K562 (cell line): ENCODE data around the gene C7. TPM values are rescaled to one million over a fixed set of nuclear protein-coding genes. Genes with fewer than 3 reads are reported as not detected.
A peak's percentile ranks its signal among the peaks of the same experiment; 100 is the strongest.
"Not testable (repeated sequence)": the region's sequence is repeated elsewhere in the genome, so short reads cannot be mapped to it uniquely, and the experiment has no call there.

ENCODE experiments used
- ATAC-seq: fragments of 200-7000 bp; cut with Tn5 transposase; 3 replicates; pipeline ENCODE4 v1.9.1; 2020; ENCODE audit warnings: moderate library complexity
- BruUV-seq: library from RNA; stranded (reverse); fragments of 400-500 nt; replicated peaks from 2 replicates; lab custom pipeline; 2021; lab: Mats Ljungman, UMichigan
- CTCF ChIA-PET: fragments of 300-600 bp; formaldehyde crosslinking; extraction: SDS; loops from one replicate; lab custom pipeline; 2021; ENCODE audit warnings: low intra/inter-chr PET ratio; lab: Yijun Ruan, JAX
- POLR2A ChIA-PET: fragments of 300-600, 350-650 bp; sonication (Branson Sonifier 250); formaldehyde crosslinking; extraction: SDS; loops from one replicate; lab custom pipeline; 2021; ENCODE audit warnings: antibody characterized with exemption, inconsistent platforms; lab: Yijun Ruan, JAX
- DNase-seq, 4 experiments: peaks; one replicate each; pipeline versions ENCODE4 v3.0.0 to v3.0.0-alpha.2; 2011 to 2018; ENCODE audit warnings: low spot score in 3 of 4, mixed read lengths in 3 of 4; ENCODE audit errors: extremely low read depth in 1 of 4
- FAIRE-seq: peaks from 2 replicates; lab custom pipeline; 2011; peaks lifted over from hg19 to GRCh38; lab: Jason Lieb, UNC
- H2AFZ ChIP-seq: 2 replicates; pipeline ENCODE4 v1.6.0; 2011; ENCODE audit warnings: low read depth, low read length, control low read depth, inconsistent platforms
- H3K27ac ChIP-seq: fragments of 200-600 bp; 3 replicates; pipeline ENCODE4 v1.8.0; 2011; ENCODE audit warnings: low read depth, mild to moderate bottlenecking, control low read depth, inconsistent platforms, low read length, moderate library complexity, mixed read lengths; ENCODE audit errors: extremely low read depth
- H3K27me3 ChIP-seq, 2 experiments: fragments of 300-600 bp in 1 of 2; 2 replicates in 1 of 2; 3 replicates in 1 of 2; pipeline versions ENCODE4 v1.6.0 to v1.8.0; 2011; ENCODE audit warnings: inconsistent platforms in 2 of 2, low read length in 2 of 2, mild to moderate bottlenecking in 1 of 2, mixed read lengths in 1 of 2, moderate library complexity in 1 of 2; ENCODE audit not compliant: control insufficient read depth in 2 of 2, insufficient read depth in 2 of 2
- H3K36me3 ChIP-seq: fragments of 300-600 bp; 3 replicates; pipeline ENCODE4 v1.8.0; 2011; ENCODE audit warnings: mild to moderate bottlenecking, low read length, inconsistent platforms; ENCODE audit not compliant: control insufficient read depth, insufficient read depth
- H3K4me1 ChIP-seq, 2 experiments: fragments of 200-600 bp in 1 of 2; replicated peaks in 1 of 2; 2 replicates in 1 of 2; 3 replicates in 1 of 2; pipeline versions ENCODE4 v1.5.1 to v1.8.0; 2011; ENCODE audit warnings: inconsistent platforms in 2 of 2, low read length in 2 of 2, mild to moderate bottlenecking in 1 of 2, mixed read lengths in 1 of 2, moderate library complexity in 1 of 2; ENCODE audit not compliant: control insufficient read depth in 2 of 2, insufficient read depth in 2 of 2
- H3K4me2 ChIP-seq: 2 replicates; pipeline ENCODE4 v1.6.1; 2011; ENCODE audit warnings: low read length, control low read depth, inconsistent platforms, mixed read lengths; ENCODE audit not compliant: insufficient read depth
- H3K4me3 ChIP-seq: fragments of 200-600 bp; sonication (generic), shearing (Covaris generic); 2 replicates; pipeline ENCODE4 v1.5.1; 2016; ENCODE audit warnings: control low read depth, inconsistent platforms
- H3K79me2 ChIP-seq: fragments of 200-600 bp; 3 replicates; pipeline ENCODE4 v1.8.0; 2011; ENCODE audit warnings: low read length, inconsistent platforms; ENCODE audit not compliant: control insufficient read depth, insufficient read depth
- H3K9ac ChIP-seq, 2 experiments: 2 replicates each; pipeline versions ENCODE4 v1.6.0 to v1.6.1; 2011; ENCODE audit warnings: low read depth in 2 of 2, low read length in 2 of 2, control low read depth in 1 of 2, inconsistent platforms in 1 of 2, mild to moderate bottlenecking in 1 of 2, mixed read lengths in 1 of 2; ENCODE audit not compliant: insufficient read depth in 1 of 2
- H3K9me1 ChIP-seq: one replicate; pipeline ENCODE4 v1.6.0; 2011; ENCODE audit warnings: inconsistent platforms, mild to moderate bottlenecking, low read length, moderate library complexity; ENCODE audit not compliant: control insufficient read depth, insufficient read depth
- H3K9me3 ChIP-seq: replicated peaks from 2 replicates; pipeline ENCODE4 v1.5.1; 2011; ENCODE audit warnings: low read depth, low read length, inconsistent platforms; ENCODE audit not compliant: control insufficient read depth, insufficient read depth
- H4K20me1 ChIP-seq: replicated peaks from 2 replicates; pipeline ENCODE4 v1.6.1; 2011; ENCODE audit warnings: low read length, inconsistent platforms, mixed read lengths; ENCODE audit not compliant: control insufficient read depth, insufficient read depth
- CBX3 ChIP-seq, 2 experiments: IDR thresholded peaks; 1 replicate in 1 of 2; 2 replicates in 1 of 2; pipeline ENCODE4 v1.6.1; 2012; ENCODE audit warnings: inconsistent platforms in 2 of 2, low read length in 2 of 2, borderline replicate concordance in 1 of 2, control low read depth in 1 of 2
- EWSR1 ChIP-seq: fragments of 450-650 bp; IDR thresholded peaks from 2 replicates; pipeline ENCODE4 v1.6.1; 2018; ENCODE audit warnings: borderline replicate concordance, mild to moderate bottlenecking, low read depth, moderate library complexity; ENCODE audit not compliant: partially characterized antibody
- FOXJ3 ChIP-seq: sonication (generic); formaldehyde crosslinking; IDR thresholded peaks from 2 replicates; pipeline ENCODE4 v1.4.0; 2020; ENCODE audit warnings: mild to moderate bottlenecking, missing genetic modification reagents
- JUN ChIP-seq, 2 experiments: sonication (generic) in 1 of 2; formaldehyde crosslinking in 1 of 2; IDR thresholded peaks; 2 replicates each; pipeline versions ENCODE4 v1.6.1 to v1.8.0; 2012 to 2022; ENCODE audit warnings: borderline replicate concordance in 2 of 2, mild to moderate bottlenecking in 2 of 2, improper control_type of control experiment in 1 of 2, low read depth in 1 of 2, low read length in 1 of 2, missing genetic modification reagents in 1 of 2
- NFYB ChIP-seq: IDR thresholded peaks from 2 replicates; pipeline ENCODE4 v1.6.1; 2011; ENCODE audit warnings: mild to moderate bottlenecking, moderate library complexity; ENCODE audit not compliant: insufficient read length; ENCODE audit errors: extremely low read depth
- SPI1 ChIP-seq: IDR thresholded peaks from 2 replicates; pipeline ENCODE4 v1.6.1; 2011; ENCODE audit warnings: low read depth, low read length, control low read depth, borderline replicate concordance
- WGBS: fragments of 100-300 bp; shearing (Covaris generic); methylation state at CpG from one replicate; pipeline ENCODE4 v1.1.6; 2016; ENCODE audit warnings: low coverage, mixed read lengths; ENCODE audit not compliant: insufficient coverage; ENCODE audit errors: missing lambda C conversion rate; 5-methylcytosine and 5-hydroxymethylcytosine counted together
- in situ Hi-C: fragments of 300-500 bp; cut with MboI; formaldehyde crosslinking; loops from 4 replicates; pipeline ENCODE4 v1.15.0; 2018; ENCODE audit warnings: inconsistent platforms, mixed read lengths
- intact Hi-C: fragments of 100-400 bp; cut with micrococcal nuclease; formaldehyde crosslinking; loops from 2 replicates; pipeline ENCODE4 v1.14.2; 2022
- polyA plus RNA-seq, 8 experiments: library from polyadenylated mRNA; depleted of rRNA in 4 of 8; stranded (reverse) in 5 of 8; unstranded in 3 of 8; fragments of >200 nt; fragmentation: Nextera tagmentation in 2 of 8; fragmentation: Illumina TruSeq in 1 of 8; extraction: Ambion mirVana in 2 of 8; extraction: Trizol in 1 of 8; gene quantifications; 2 replicates each; pipeline versions ENCODE4 v1.2.1 to v1.2.3, GENCODE V29; 2011 to 2014; ENCODE audit warnings: inconsistent platforms in 1 of 8, missing spikeins in 1 of 8
- total RNA-seq, 7 experiments: library from RNA; depleted of rRNA in 6 of 7; stranded (reverse); fragments of >200 nt in 6 of 7; fragmentation: Illumina TruSeq in 2 of 7; extraction: Trizol in 2 of 7; gene quantifications; 2 replicates each; pipeline versions ENCODE4 v1.2.1 to v1.2.3, GENCODE V29; 2011 to 2021; ENCODE audit warnings: low replicate concordance in 1 of 7
- TF ChIP-seq, protein P1 (sequence below): IDR thresholded peaks from 2 replicates; pipeline ENCODE4 v1.6.1; 2016; ENCODE audit warnings: missing genetic modification characterization, missing compliant biosample characterization
- TF ChIP-seq, protein P2 (sequence below): fragments of 450-650 bp; IDR thresholded peaks from 2 replicates; pipeline ENCODE4 v1.6.1; 2016; ENCODE audit warnings: antibody characterized with exemption
- TF ChIP-seq, protein P3 (sequence below): sonication (generic); formaldehyde crosslinking; IDR thresholded peaks from 2 replicates; pipeline ENCODE4 v1.8.0; 2022; ENCODE audit warnings: missing genetic modification reagents, mild to moderate bottlenecking, borderline replicate concordance

Gene C7
- total and polyA plus RNA-seq, 9 of the 15 experiments (the other 6 are each of a cell fraction or from before 2014, with no cell fraction given), result 0.82 TPM; not detected in 8

DNA sequence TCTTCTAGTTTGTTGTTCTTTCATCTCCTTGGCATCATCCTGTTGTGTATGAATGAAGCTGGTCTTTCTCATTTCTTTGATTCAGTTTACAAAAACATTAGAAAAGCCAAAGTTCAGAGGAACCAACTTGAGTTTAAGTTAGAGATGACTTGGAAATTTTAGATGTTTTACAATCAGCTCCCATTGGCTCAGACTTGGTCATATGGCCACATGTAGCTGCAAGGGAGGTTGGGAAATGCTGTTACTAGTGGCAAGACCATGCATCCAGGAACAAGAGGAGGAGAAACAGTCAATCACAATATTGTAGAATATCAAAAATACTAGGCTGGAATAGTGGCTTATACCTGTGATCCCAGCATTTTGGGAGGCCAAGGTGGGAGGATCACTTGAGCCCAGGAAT, 48.6 kb upstream of the C7 start (continued):
- TF ChIP-seq, protein P1, sequence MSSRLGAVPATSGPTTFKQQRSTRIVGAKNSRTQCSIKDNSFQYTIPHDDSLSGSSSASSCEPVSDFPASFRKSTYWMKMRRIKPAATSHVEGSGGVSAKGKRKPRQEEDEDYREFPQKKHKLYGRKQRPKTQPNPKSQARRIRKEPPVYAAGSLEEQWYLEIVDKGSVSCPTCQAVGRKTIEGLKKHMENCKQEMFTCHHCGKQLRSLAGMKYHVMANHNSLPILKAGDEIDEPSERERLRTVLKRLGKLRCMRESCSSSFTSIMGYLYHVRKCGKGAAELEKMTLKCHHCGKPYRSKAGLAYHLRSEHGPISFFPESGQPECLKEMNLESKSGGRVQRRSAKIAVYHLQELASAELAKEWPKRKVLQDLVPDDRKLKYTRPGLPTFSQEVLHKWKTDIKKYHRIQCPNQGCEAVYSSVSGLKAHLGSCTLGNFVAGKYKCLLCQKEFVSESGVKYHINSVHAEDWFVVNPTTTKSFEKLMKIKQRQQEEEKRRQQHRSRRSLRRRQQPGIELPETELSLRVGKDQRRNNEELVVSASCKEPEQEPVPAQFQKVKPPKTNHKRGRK, result no peak
- TF ChIP-seq SPI1 (no peak), CBX3 (IDR thresholded peaks at IDR 0.05; ENCODE audit: borderline replicate concordance in 1 of 2, low read length in 2 of 2) (peak in 1 of 2 experiments; percentile 48; a peak in 1 of 3 replicates), NFYB (peak; percentile 45), EWSR1 (no peak), JUN (IDR thresholded peaks at IDR 0.05; ENCODE audit: borderline replicate concordance, low read depth, low read length) (no peak), JUN (CRISPR knock-in tag; IDR thresholded peaks at IDR 0.05; ENCODE audit: borderline replicate concordance) (no peak), FOXJ3 (no peak)
- TF ChIP-seq, protein P2, sequence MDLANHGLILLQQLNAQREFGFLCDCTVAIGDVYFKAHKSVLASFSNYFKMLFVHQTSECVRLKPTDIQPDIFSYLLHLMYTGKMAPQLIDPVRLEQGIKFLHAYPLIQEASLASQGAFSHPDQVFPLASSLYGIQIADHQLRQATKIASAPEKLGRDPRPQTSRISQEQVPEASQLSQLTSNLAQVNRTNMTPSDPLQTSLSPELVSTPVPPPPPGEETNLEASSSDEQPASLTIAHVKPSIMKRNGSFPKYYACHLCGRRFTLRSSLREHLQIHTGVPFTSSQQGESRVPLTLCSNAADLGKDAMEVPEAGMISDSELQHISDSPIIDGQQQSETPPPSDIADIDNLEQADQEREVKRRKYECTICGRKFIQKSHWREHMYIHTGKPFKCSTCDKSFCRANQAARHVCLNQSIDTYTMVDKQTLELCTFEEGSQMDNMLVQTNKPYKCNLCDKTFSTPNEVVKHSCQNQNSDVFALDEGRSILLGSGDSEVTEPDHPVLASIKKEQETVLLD, result no peak
- TF ChIP-seq, protein P3, sequence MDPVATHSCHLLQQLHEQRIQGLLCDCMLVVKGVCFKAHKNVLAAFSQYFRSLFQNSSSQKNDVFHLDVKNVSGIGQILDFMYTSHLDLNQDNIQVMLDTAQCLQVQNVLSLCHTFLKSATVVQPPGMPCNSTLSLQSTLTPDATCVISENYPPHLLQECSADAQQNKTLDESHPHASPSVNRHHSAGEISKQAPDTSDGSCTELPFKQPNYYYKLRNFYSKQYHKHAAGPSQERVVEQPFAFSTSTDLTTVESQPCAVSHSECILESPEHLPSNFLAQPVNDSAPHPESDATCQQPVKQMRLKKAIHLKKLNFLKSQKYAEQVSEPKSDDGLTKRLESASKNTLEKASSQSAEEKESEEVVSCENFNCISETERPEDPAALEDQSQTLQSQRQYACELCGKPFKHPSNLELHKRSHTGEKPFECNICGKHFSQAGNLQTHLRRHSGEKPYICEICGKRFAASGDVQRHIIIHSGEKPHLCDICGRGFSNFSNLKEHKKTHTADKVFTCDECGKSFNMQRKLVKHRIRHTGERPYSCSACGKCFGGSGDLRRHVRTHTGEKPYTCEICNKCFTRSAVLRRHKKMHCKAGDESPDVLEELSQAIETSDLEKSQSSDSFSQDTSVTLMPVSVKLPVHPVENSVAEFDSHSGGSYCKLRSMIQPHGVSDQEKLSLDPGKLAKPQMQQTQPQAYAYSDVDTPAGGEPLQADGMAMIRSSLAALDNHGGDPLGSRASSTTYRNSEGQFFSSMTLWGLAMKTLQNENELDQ (CRISPR knock-in tag), result no peak

DNA sequence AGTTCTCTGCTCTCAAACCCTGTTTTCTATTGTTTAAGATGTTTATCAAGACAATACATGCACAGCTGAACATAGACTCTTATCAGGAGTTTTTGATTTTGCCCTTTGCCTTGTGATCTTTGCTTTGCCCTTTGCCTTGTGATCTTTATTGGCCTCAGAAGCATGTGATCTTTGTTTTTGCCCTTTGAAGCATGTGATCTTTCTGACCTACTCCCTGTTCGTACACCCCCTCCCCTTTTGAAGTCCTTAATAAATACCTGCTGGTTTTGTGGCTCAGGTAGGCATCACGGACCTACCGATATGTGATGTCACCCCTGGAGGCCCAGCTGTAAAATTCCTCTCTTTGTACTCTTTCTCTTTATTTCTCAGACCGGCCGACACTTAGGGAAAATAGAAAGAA, 44.3 kb upstream of the C7 start:
- H3K9ac ChIP-seq, H3K9me3 ChIP-seq, FAIRE-seq, ATAC-seq, H3K27ac ChIP-seq, H3K4me2 ChIP-seq, H3K4me1 ChIP-seq, H3K27me3 ChIP-seq, intact Hi-C loops, CTCF ChIA-PET, H3K9me1 ChIP-seq, BruUV-seq, H4K20me1 ChIP-seq, DNase-seq, H3K4me3 ChIP-seq, H2AFZ ChIP-seq, H3K79me2 ChIP-seq, in situ Hi-C loops, H3K36me3 ChIP-seq: not testable (repeated sequence)
- POLR2A ChIA-PET, result interaction anchor here (0.6 kb wide), 1 partner anchor 40 kb away, joined by 3 read pairs; no protein-coding TSS in a partner anchor
- WGBS, result 28% methylated on average over 5 of the region's 5 CpGs
